ENCODE results near the gene DDX10.
"Not testable (repeated sequence)": the region's sequence is repeated elsewhere in the genome, so short reads cannot be mapped to it uniquely, and the experiment has no call there.

Gene DDX10

GRCh38 chr11:108724974-108725689 is 60.3 kb downstream of the DDX10 start:
- no peak for DNase-seq

GRCh38 chr11:108726077-108726800 is 61.4 kb downstream of the DDX10 start:
- DNase-seq = no peak

- no peak for DNase-seq
These were observed 62.8 kb downstream of the DDX10 start for GRCh38 chr11:108727665-108728064.

- no peak for DNase-seq
These were observed 64.5 kb downstream of the DDX10 start for GRCh38 chr11:108729227-108729871.

- no peak for DNase-seq
These were observed 67.5 kb downstream of the DDX10 start for GRCh38 chr11:108732395-108732794.

GRCh38 chr11:108733479-108734116 is 68.7 kb downstream of the DDX10 start:
- peak in 1 of 2 donors; percentile 14 for DNase-seq

GRCh38 chr11:108734283-108734682 is 69.4 kb downstream of the DDX10 start:
- no peak for DNase-seq

- peak in 1 of 2 donors; percentile 24 for DNase-seq
These were observed 70.2 kb downstream of the DDX10 start for GRCh38 chr11:108734956-108735559.

- not testable (repeated sequence) for DNase-seq
These were observed 75.3 kb downstream of the DDX10 start for GRCh38 chr11:108740132-108740531.

GRCh38 chr11:108743851-108744250 is 79.0 kb downstream of the DDX10 start:
- no peak for DNase-seq

- no peak for DNase-seq
These were observed 84.1 kb downstream of the DDX10 start for GRCh38 chr11:108748968-108749367.

- no peak for DNase-seq
These were observed 86.6 kb downstream of the DDX10 start for GRCh38 chr11:108751444-108751843.

- DNase-seq = no peak
These were observed 87.5 kb downstream of the DDX10 start for GRCh38 chr11:108752297-108752751.

GRCh38 chr11:108754901-108755625 is 90.2 kb downstream of the DDX10 start:
- no peak for DNase-seq

- DNase-seq = no peak
These were observed 92.8 kb downstream of the DDX10 start for GRCh38 chr11:108757630-108758029.

- no peak for DNase-seq
These were observed 93.6 kb downstream of the DDX10 start for GRCh38 chr11:108758458-108758857.

GRCh38 chr11:108766596-108767173 is 101.8 kb downstream of the DDX10 start:
- no peak for DNase-seq

- DNase-seq = no peak
These were observed 103.5 kb downstream of the DDX10 start for GRCh38 chr11:108768370-108768769.

- no peak for DNase-seq
These were observed 104.1 kb downstream of the DDX10 start for GRCh38 chr11:108768964-108769363.

- no peak for DNase-seq
These were observed 109.3 kb downstream of the DDX10 start for GRCh38 chr11:108774037-108774730.

- DNase-seq = no peak
These were observed 110.5 kb downstream of the DDX10 start for GRCh38 chr11:108775324-108775723.
